IMR-90 (cell line): ENCODE results near the gene RHBDD1. TPM values are rescaled to one million over a fixed set of nuclear protein-coding genes. Genes with fewer than 3 reads are reported as not detected.

Source experiments
- ATAC-seq: fragments of 200-7000 bp; cut with Tn5 transposase; 2 replicates; pipeline ENCODE4 v1.9.1; 2020; ENCODE audit warnings: low read depth, mild to moderate bottlenecking, moderate library complexity
- BruUV-seq: library from RNA; stranded (reverse); fragments of 400-500 nt; replicated peaks from 2 replicates; lab custom pipeline; 2021; lab: Mats Ljungman, UMichigan
- CTCF ChIA-PET: fragments of 300-600 bp; formaldehyde crosslinking; extraction: SDS; loops from one replicate; lab custom pipeline; 2021; ENCODE audit warnings: antibody characterized with exemption; lab: Yijun Ruan, JAX
- POLR2A ChIA-PET: fragments of 300-600 bp; sonication (Branson Sonifier 250); formaldehyde crosslinking; loops from one replicate; lab custom pipeline; 2022; ENCODE audit warnings: antibody characterized with exemption; ENCODE audit not compliant: unreplicated experiment; lab: Charles Lee
- DNase-seq: peaks from one replicate; pipeline ENCODE4 v3.0.0; 2013
- H2AFZ ChIP-seq: replicated peaks from 2 replicates; pipeline ENCODE3; 2013; ENCODE audit warnings: low read length, mild to moderate bottlenecking; ENCODE audit not compliant: poor library complexity
- H2AK5ac ChIP-seq: 2 replicates; pipeline ENCODE4 v1.6.1; 2013; ENCODE audit warnings: low read depth, low read length, inconsistent platforms
- H2AK9ac ChIP-seq: replicated peaks from 2 replicates; pipeline ENCODE3; 2013; ENCODE audit warnings: mild to moderate bottlenecking, low read depth, low read length, moderate library complexity; ENCODE audit not compliant: poor library complexity
- H2BK120ac ChIP-seq: 2 replicates; pipeline ENCODE4 v1.6.1; 2013; ENCODE audit warnings: low read depth, low read length, inconsistent platforms
- H2BK15ac ChIP-seq: 3 replicates; pipeline ENCODE4 v1.6.1; 2013; ENCODE audit warnings: low read depth, low read length, inconsistent platforms
- H2BK20ac ChIP-seq: 2 replicates; pipeline ENCODE4 v1.6.1; 2013; ENCODE audit warnings: low read depth, mild to moderate bottlenecking, inconsistent platforms, low read length, moderate library complexity
- H2BK5ac ChIP-seq: 2 replicates; pipeline ENCODE4 v1.6.1; 2013; ENCODE audit warnings: mild to moderate bottlenecking, low read depth, low read length, inconsistent platforms; ENCODE audit not compliant: poor library complexity, severe bottlenecking
- H3K14ac ChIP-seq: replicated peaks from 2 replicates; pipeline ENCODE4 v1.6.1; 2013; ENCODE audit warnings: low read depth, low read length, inconsistent platforms
- H3K18ac ChIP-seq: 2 replicates; pipeline ENCODE4 v1.6.1; 2013; ENCODE audit warnings: low read depth, low read length, control low read depth
- H3K23ac ChIP-seq: 2 replicates; pipeline ENCODE4 v1.6.1; 2013; ENCODE audit warnings: low read depth, low read length, inconsistent platforms
- H3K27ac ChIP-seq: 2 replicates; pipeline ENCODE4 v1.5.1; 2013; ENCODE audit warnings: mild to moderate bottlenecking, control low read depth, low read length; ENCODE audit not compliant: insufficient read depth
- H3K27me3 ChIP-seq: 2 replicates; pipeline ENCODE4 v1.6.1; 2013; ENCODE audit warnings: low read length; ENCODE audit not compliant: control insufficient read depth, insufficient read depth
- H3K36me3 ChIP-seq: 2 replicates; pipeline ENCODE4 v1.6.1; 2013; ENCODE audit warnings: low read length, mixed read lengths; ENCODE audit not compliant: control insufficient read depth, insufficient read depth
- H3K4ac ChIP-seq: 2 replicates; pipeline ENCODE4 v1.6.1; 2013; ENCODE audit warnings: low read depth, low read length, inconsistent platforms
- H3K4me1 ChIP-seq: 2 replicates; pipeline ENCODE4 v1.6.1; 2013; ENCODE audit warnings: low read length, mixed read lengths; ENCODE audit not compliant: control insufficient read depth, insufficient read depth
- H3K4me2 ChIP-seq: 2 replicates; pipeline ENCODE4 v1.6.1; 2013; ENCODE audit warnings: low read depth, mild to moderate bottlenecking, control low read depth, low read length, moderate library complexity
- H3K4me3 ChIP-seq: 2 replicates; pipeline ENCODE4 v1.5.1; 2013; ENCODE audit warnings: low read depth, mild to moderate bottlenecking, control low read depth, low read length, moderate library complexity; ENCODE audit not compliant: insufficient read depth
- H3K56ac ChIP-seq: 2 replicates; pipeline ENCODE4 v1.6.1; 2013; ENCODE audit warnings: low read length, inconsistent platforms; ENCODE audit not compliant: insufficient read depth; ENCODE audit errors: extremely low read depth
- H3K79me1 ChIP-seq, 2 experiments: 2 replicates each; pipeline ENCODE4 v1.6.1; 2013; ENCODE audit warnings: low read length in 2 of 2, inconsistent platforms in 1 of 2, low read depth in 1 of 2
- H3K9ac ChIP-seq: 2 replicates; pipeline ENCODE4 v1.6.1; 2013; ENCODE audit warnings: low read depth, low read length, control low read depth
- H3K9me1 ChIP-seq: 2 replicates; pipeline ENCODE4 v1.6.1; 2013; ENCODE audit warnings: low read length, inconsistent platforms; ENCODE audit not compliant: insufficient read depth
- H3K9me3 ChIP-seq: 2 replicates; pipeline ENCODE4 v1.6.1; 2013; ENCODE audit warnings: low read length; ENCODE audit not compliant: control insufficient read depth, insufficient read depth
- H4K20me1 ChIP-seq: 2 replicates; pipeline ENCODE4 v1.6.1; 2013; ENCODE audit warnings: low read length, inconsistent platforms; ENCODE audit not compliant: insufficient read depth
- H4K5ac ChIP-seq: 2 replicates; pipeline ENCODE4 v1.6.1; 2013; ENCODE audit warnings: mild to moderate bottlenecking, low read depth, low read length, control low read depth
- H4K8ac ChIP-seq, 2 experiments: 2 replicates each; pipeline ENCODE4 v1.6.1; 2013; ENCODE audit warnings: low read depth in 2 of 2, low read length in 2 of 2, control low read depth in 1 of 2, inconsistent platforms in 1 of 2
- H4K91ac ChIP-seq: 2 replicates; pipeline ENCODE4 v1.6.1; 2013; ENCODE audit warnings: low read depth, low read length, inconsistent platforms; ENCODE audit not compliant: insufficient read depth
- CHD1 ChIP-seq: IDR thresholded peaks from 2 replicates; pipeline ENCODE4 v1.6.1; 2012; ENCODE audit warnings: low read depth, low read length, improper control_type of control experiment
- FOS ChIP-seq: fragments of 150-350 bp; IDR thresholded peaks from 2 replicates; pipeline ENCODE4 v1.6.1; 2016; ENCODE audit warnings: low read depth, low read length
- MAFK ChIP-seq: IDR thresholded peaks from 2 replicates; pipeline ENCODE4 v1.6.1; 2012; ENCODE audit warnings: low read depth, low read length, improper control_type of control experiment
- NFE2L2 ChIP-seq: fragments of 150-350 bp; IDR thresholded peaks from 2 replicates; pipeline ENCODE4 v1.6.1; 2016; ENCODE audit warnings: low read depth, mild to moderate bottlenecking, low read length
- RAD21 ChIP-seq: IDR thresholded peaks from 2 replicates; pipeline ENCODE4 v1.6.1; 2012; ENCODE audit warnings: low read length, improper control_type of control experiment
- RCOR1 ChIP-seq: IDR thresholded peaks from 2 replicates; pipeline ENCODE4 v1.6.1; 2012; ENCODE audit warnings: mild to moderate bottlenecking, low read length, improper control_type of control experiment; ENCODE audit not compliant: insufficient replicate concordance
- SMC3 ChIP-seq: fragments of 150-350 bp; IDR thresholded peaks from 2 replicates; pipeline ENCODE4 v1.6.1; 2016; ENCODE audit warnings: low read depth, mild to moderate bottlenecking, antibody characterized with exemption, low read length, moderate library complexity
- WGBS, 2 experiments: methylation state at CpG; one replicate each; pipeline versions ENCODE4 v1.1.5 to v1.1.7; 2013; ENCODE audit warnings: missing lambda C conversion rate in 2 of 2; ENCODE audit not compliant: insufficient read length in 1 of 2; ENCODE audit errors: extremely low coverage in 2 of 2; 5-methylcytosine and 5-hydroxymethylcytosine counted together
- dilution Hi-C: fragments of 300-500 bp; cut with HindIII; formaldehyde crosslinking; loops from one replicate; pipeline ENCODE4 v1.14.3; 2018; ENCODE audit warnings: low sequenced_read_pairs; ENCODE audit not compliant: unreplicated experiment
- in situ Hi-C: fragments of 300-500 bp; cut with MboI; formaldehyde crosslinking; loops from 3 replicates; pipeline ENCODE4 v1.14.3; 2019; ENCODE audit warnings: low sequenced_read_pairs, inconsistent platforms, mixed read lengths
- intact Hi-C: fragments of 100-400 bp; cut with micrococcal nuclease; formaldehyde crosslinking; loops from 2 replicates; pipeline ENCODE4 v1.10.0; 2022
- polyA plus RNA-seq, 3 experiments: library from polyadenylated mRNA; depleted of rRNA; stranded (reverse); fragments of >200 nt; gene quantifications; 2 replicates each; pipeline ENCODE4 v1.2.3, GENCODE V29; 2012; ENCODE audit warnings: low replicate concordance in 1 of 3
- total RNA-seq: library from RNA; depleted of rRNA; stranded (reverse); fragments of >200 nt; gene quantifications from 2 replicates; pipeline ENCODE4 v1.2.3, GENCODE V29; 2012
- TF ChIP-seq, protein P1 (sequence below): fragments of 150-350 bp; IDR thresholded peaks from 2 replicates; pipeline ENCODE4 v1.6.1; 2017; ENCODE audit warnings: mild to moderate bottlenecking, antibody characterized with exemption, low read length, low read depth

The RHBDD1 gene
- total and polyA plus RNA-seq, 2 of the 4 experiments (the other 2 are of a cell fraction) = 9.7 to 14.0 TPM

DNA sequence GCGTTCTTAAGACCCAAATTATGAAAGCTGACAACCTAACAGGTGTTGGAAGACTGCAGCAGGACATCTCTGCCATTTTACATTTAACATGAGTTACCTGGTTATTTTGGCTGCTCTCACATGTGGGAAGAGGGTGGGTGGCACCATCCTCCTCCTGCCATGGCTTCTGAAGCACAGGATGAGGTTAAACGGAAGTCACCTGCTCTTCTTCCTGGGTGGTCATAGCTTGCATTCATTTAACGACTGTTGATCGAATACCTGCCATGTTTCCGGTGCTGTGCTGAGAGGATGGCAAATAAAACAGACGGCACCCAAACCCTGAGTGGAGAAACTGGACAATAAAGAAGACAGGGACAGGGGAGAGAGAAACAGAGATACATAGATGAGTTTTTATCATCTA lies 118.0 kb downstream of the RHBDD1 start:
- no peaks in the 10 kb centered on the region for H3K9me3 ChIP-seq
- ATAC-seq = no peak
- no peak overlapping the region for H4K91ac ChIP-seq
- H2BK120ac ChIP-seq = no peak overlapping the region
- H4K5ac ChIP-seq = no peak overlapping the region
- no peak for TF ChIP-seq RAD21
- TF ChIP-seq, protein P1, sequence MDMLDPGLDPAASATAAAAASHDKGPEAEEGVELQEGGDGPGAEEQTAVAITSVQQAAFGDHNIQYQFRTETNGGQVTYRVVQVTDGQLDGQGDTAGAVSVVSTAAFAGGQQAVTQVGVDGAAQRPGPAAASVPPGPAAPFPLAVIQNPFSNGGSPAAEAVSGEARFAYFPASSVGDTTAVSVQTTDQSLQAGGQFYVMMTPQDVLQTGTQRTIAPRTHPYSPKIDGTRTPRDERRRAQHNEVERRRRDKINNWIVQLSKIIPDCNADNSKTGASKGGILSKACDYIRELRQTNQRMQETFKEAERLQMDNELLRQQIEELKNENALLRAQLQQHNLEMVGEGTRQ = no peak
- no peak for TF ChIP-seq RCOR1
- no peak for TF ChIP-seq SMC3
- TF ChIP-seq MAFK = no peak
- no peak for TF ChIP-seq CHD1
- no peak for TF ChIP-seq FOS
- TF ChIP-seq NFE2L2 = no peak
- no peak overlapping the region for H3K4me3 ChIP-seq
- ChIA-PET POLR2A (no interaction called here), CTCF (no interaction called here)
- no peak overlapping the region for H2BK15ac ChIP-seq
- no TSS peak for BruUV-seq
- WGBS, 2 experiments = no CpG with 5 or more reads among the region's 6 CpGs
- H3K9ac ChIP-seq = no peak overlapping the region
- no peak overlapping the region for H2AFZ ChIP-seq
- no peak overlapping the region for H2AK9ac ChIP-seq
- no peak overlapping the region for H3K4me2 ChIP-seq
- H4K20me1 ChIP-seq = no peaks in the 10 kb centered on the region
- dilution Hi-C loops = no loop called here
- H2BK20ac ChIP-seq = no peak overlapping the region
- no peak overlapping the region for H3K56ac ChIP-seq
- no peaks in the 10 kb centered on the region for H3K27me3 ChIP-seq
- no peak overlapping the region for H2BK5ac ChIP-seq
- H3K27ac ChIP-seq = no peak overlapping the region
- H4K8ac ChIP-seq = no peak overlapping the region
- no peaks in the 10 kb centered on the region for H3K36me3 ChIP-seq
- in situ Hi-C loops = no loop called here
- intact Hi-C loops = no loop called here
- H3K4ac ChIP-seq = no peak overlapping the region
- no peaks in the 10 kb centered on the region for H3K79me1 ChIP-seq
- H2AK5ac ChIP-seq = no peak overlapping the region
- no peaks in the 10 kb centered on the region for H3K4me1 ChIP-seq
- no peak overlapping the region for H3K14ac ChIP-seq
- no peak overlapping the region for H3K18ac ChIP-seq
- H3K9me1 ChIP-seq = 0 out of 2 replicates have a peak, but pooled peaks cover 4% of the 10 kb centered on the region
- DNase-seq = no peak
- H3K23ac ChIP-seq = no peak overlapping the region
